K562 (cell line): ENCODE measurements around the gene DKKL1. TPM values are rescaled to one million over a fixed set of nuclear protein-coding genes. Genes with fewer than 3 reads are reported as not detected.

Experiments
- CBFA2T2 ChIP-seq: fragments of 450-650 bp; conservative IDR thresholded peaks from 2 replicates; pipeline ENCODE4 v1.6.1; 2017; ENCODE audit warnings: mild to moderate bottlenecking
- ETV6 ChIP-seq, 3 experiments: fragments of 150-350 bp in 1 of 3; sonication (generic) in 1 of 3; formaldehyde crosslinking in 1 of 3; IDR thresholded peaks; 2 replicates each; pipeline versions ENCODE4 v1.6.1 to v1.8.0; 2014 to 2022; ENCODE audit warnings: borderline replicate concordance in 2 of 3, low read depth in 2 of 3, antibody characterized with exemption in 1 of 3, low read length in 1 of 3, mild to moderate bottlenecking in 1 of 3, missing genetic modification reagents in 1 of 3
- POLR2A ChIP-seq: fragments of 450-650 bp; conservative IDR thresholded peaks from 2 replicates; pipeline ENCODE4 v1.6.1; 2016
- SMAD3 ChIP-seq: fragments of 450-650 bp; formaldehyde crosslinking; conservative IDR thresholded peaks from 2 replicates; pipeline ENCODE4 v1.4.0; 2020; ENCODE audit warnings: mild to moderate bottlenecking
- ZFP30 ChIP-seq: fragments of 250-450 bp; sonication (Bioruptor Pico); IDR thresholded peaks from 2 replicates; pipeline ENCODE4 v1.8.0; 2022; ENCODE audit warnings: moderate library complexity, mild to moderate bottlenecking, inconsistent platforms, borderline replicate concordance
- ZNF263 ChIP-seq: sonication (generic); formaldehyde crosslinking; IDR thresholded peaks from 2 replicates; pipeline ENCODE4 v1.8.0; 2022; ENCODE audit warnings: mild to moderate bottlenecking, missing genetic modification reagents, borderline replicate concordance
- polyA plus RNA-seq, 8 experiments: library from polyadenylated mRNA; depleted of rRNA in 4 of 8; stranded (reverse) in 5 of 8; unstranded in 3 of 8; fragments of >200 nt; fragmentation: Nextera tagmentation in 2 of 8; fragmentation: Illumina TruSeq in 1 of 8; extraction: Ambion mirVana in 2 of 8; extraction: Trizol in 1 of 8; gene quantifications; 2 replicates each; pipeline versions ENCODE4 v1.2.1 to v1.2.3, GENCODE V29; 2011 to 2014; ENCODE audit warnings: inconsistent platforms in 1 of 8, missing spikeins in 1 of 8
- total RNA-seq, 7 experiments: library from RNA; depleted of rRNA in 6 of 7; stranded (reverse); fragments of >200 nt in 6 of 7; fragmentation: Illumina TruSeq in 2 of 7; extraction: Trizol in 2 of 7; gene quantifications; 2 replicates each; pipeline versions ENCODE4 v1.2.1 to v1.2.3, GENCODE V29; 2011 to 2021; ENCODE audit warnings: low replicate concordance in 1 of 7
- TF ChIP-seq, protein P1 (sequence below): sonication (generic); formaldehyde crosslinking; IDR thresholded peaks from 2 replicates; pipeline ENCODE4 v1.8.0; 2022; ENCODE audit warnings: mild to moderate bottlenecking, missing genetic modification reagents
- TF ChIP-seq, protein P2 (sequence below): fragments of 450-650 bp; formaldehyde crosslinking; IDR thresholded peaks from 2 replicates; pipeline ENCODE4 v1.4.0; 2022; ENCODE audit warnings: missing genetic modification characterization
- TF ChIP-seq, protein P3 (sequence below): sonication (generic); formaldehyde crosslinking; IDR thresholded peaks from 2 replicates; pipeline ENCODE4 v1.8.0; 2023; ENCODE audit warnings: missing genetic modification reagents, mild to moderate bottlenecking, borderline replicate concordance
- TF ChIP-seq, protein P4 (sequence below), 2 experiments: IDR thresholded peaks; 2 replicates each; pipeline ENCODE4 v1.6.1; 2012; ENCODE audit warnings: improper control_type of control experiment in 2 of 2, low read depth in 2 of 2, low read length in 2 of 2, borderline replicate concordance in 1 of 2

The DKKL1 gene
- total and polyA plus RNA-seq, 9 of the 15 experiments (the other 6 are each of a cell fraction or from before 2014, with no cell fraction given): 0.15 to 1.7 (median 0.52) TPM

DNA sequence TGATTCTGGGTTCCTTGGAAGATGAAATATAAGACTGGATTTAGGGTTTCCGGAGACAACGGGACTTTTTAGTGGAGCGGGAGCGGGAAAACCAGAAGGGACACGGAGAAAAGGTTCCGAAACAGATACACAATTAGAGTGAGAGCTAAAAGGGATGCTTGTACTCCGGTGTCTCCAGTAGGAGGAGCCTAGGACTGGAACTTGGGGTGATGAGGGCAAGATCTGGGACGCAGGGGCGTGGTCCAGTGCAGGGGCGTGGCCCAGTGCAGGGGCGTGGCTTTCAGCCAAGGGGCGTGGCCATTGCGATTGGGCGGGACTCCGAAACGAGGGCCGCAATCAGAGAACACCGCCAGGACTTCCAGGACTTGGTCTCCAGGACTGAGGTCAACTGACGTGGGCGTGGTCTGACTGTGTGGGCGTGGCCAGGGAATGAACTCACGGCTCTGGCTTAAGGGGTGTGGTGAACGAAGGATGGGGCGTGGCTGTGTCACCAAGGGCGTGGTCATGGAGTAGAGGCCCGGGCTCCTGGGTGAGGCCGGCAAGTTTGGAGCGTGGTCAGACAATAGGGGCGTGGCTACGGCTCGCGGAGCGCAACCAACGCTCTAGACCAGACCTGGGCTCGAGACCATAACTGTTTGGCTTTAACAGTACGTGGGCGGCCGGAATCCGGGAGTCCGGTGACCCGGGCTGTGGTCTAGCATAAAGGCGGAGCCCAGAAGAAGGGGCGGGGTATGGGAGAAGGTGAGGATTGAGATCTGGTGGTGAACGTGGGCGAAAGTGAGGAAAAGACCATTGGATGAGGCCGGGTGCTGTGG is at the start of gene DKKL1 (continued):
- TF ChIP-seq, protein P1, sequence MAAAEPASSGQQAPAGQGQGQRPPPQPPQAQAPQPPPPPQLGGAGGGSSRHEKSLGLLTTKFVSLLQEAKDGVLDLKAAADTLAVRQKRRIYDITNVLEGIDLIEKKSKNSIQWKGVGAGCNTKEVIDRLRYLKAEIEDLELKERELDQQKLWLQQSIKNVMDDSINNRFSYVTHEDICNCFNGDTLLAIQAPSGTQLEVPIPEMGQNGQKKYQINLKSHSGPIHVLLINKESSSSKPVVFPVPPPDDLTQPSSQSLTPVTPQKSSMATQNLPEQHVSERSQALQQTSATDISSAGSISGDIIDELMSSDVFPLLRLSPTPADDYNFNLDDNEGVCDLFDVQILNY (CRISPR knock-in tag): no peak
- TF ChIP-seq ETV6 (IDR thresholded peaks at IDR 0.05; ENCODE audit: borderline replicate concordance in 1 of 2, low read depth in 2 of 2, low read length in 1 of 2) (no peak), ETV6 (CRISPR knock-in tag; IDR thresholded peaks at IDR 0.05; ENCODE audit: borderline replicate concordance) (no peak), CBFA2T2 (no peak), ZFP30 (CRISPR knock-in tag) (no peak), ZNF263 (no peak), SMAD3 (CRISPR knock-in tag) (no peak), POLR2A (peak; percentile 61)
- TF ChIP-seq, protein P2, sequence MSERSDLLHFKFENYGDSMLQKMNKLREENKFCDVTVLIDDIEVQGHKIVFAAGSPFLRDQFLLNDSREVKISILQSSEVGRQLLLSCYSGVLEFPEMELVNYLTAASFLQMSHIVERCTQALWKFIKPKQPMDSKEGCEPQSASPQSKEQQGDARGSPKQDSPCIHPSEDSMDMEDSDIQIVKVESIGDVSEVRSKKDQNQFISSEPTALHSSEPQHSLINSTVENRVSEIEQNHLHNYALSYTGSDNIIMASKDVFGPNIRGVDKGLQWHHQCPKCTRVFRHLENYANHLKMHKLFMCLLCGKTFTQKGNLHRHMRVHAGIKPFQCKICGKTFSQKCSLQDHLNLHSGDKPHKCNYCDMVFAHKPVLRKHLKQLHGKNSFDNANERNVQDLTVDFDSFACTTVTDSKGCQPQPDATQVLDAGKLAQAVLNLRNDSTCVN (CRISPR knock-in tag): no peak
- TF ChIP-seq, protein P3, sequence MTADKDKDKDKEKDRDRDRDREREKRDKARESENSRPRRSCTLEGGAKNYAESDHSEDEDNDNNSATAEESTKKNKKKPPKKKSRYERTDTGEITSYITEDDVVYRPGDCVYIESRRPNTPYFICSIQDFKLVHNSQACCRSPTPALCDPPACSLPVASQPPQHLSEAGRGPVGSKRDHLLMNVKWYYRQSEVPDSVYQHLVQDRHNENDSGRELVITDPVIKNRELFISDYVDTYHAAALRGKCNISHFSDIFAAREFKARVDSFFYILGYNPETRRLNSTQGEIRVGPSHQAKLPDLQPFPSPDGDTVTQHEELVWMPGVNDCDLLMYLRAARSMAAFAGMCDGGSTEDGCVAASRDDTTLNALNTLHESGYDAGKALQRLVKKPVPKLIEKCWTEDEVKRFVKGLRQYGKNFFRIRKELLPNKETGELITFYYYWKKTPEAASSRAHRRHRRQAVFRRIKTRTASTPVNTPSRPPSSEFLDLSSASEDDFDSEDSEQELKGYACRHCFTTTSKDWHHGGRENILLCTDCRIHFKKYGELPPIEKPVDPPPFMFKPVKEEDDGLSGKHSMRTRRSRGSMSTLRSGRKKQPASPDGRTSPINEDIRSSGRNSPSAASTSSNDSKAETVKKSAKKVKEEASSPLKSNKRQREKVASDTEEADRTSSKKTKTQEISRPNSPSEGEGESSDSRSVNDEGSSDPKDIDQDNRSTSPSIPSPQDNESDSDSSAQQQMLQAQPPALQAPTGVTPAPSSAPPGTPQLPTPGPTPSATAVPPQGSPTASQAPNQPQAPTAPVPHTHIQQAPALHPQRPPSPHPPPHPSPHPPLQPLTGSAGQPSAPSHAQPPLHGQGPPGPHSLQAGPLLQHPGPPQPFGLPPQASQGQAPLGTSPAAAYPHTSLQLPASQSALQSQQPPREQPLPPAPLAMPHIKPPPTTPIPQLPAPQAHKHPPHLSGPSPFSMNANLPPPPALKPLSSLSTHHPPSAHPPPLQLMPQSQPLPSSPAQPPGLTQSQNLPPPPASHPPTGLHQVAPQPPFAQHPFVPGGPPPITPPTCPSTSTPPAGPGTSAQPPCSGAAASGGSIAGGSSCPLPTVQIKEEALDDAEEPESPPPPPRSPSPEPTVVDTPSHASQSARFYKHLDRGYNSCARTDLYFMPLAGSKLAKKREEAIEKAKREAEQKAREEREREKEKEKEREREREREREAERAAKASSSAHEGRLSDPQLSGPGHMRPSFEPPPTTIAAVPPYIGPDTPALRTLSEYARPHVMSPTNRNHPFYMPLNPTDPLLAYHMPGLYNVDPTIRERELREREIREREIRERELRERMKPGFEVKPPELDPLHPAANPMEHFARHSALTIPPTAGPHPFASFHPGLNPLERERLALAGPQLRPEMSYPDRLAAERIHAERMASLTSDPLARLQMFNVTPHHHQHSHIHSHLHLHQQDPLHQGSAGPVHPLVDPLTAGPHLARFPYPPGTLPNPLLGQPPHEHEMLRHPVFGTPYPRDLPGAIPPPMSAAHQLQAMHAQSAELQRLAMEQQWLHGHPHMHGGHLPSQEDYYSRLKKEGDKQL (CRISPR knock-in tag): no peak
- TF ChIP-seq, protein P4, sequence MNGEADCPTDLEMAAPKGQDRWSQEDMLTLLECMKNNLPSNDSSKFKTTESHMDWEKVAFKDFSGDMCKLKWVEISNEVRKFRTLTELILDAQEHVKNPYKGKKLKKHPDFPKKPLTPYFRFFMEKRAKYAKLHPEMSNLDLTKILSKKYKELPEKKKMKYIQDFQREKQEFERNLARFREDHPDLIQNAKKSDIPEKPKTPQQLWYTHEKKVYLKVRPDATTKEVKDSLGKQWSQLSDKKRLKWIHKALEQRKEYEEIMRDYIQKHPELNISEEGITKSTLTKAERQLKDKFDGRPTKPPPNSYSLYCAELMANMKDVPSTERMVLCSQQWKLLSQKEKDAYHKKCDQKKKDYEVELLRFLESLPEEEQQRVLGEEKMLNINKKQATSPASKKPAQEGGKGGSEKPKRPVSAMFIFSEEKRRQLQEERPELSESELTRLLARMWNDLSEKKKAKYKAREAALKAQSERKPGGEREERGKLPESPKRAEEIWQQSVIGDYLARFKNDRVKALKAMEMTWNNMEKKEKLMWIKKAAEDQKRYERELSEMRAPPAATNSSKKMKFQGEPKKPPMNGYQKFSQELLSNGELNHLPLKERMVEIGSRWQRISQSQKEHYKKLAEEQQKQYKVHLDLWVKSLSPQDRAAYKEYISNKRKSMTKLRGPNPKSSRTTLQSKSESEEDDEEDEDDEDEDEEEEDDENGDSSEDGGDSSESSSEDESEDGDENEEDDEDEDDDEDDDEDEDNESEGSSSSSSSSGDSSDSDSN (IDR thresholded peaks at IDR 0.05; ENCODE audit: borderline replicate concordance in 1 of 2, low read depth in 2 of 2, low read length in 2 of 2): peak in 1 of 2 experiments; percentile 61; a peak in 1 of 4 replicates
